Embryonic facial prominence (tissue), 1 donor: ENCODE data around the gene NAV1.
"Not testable (repeated sequence)": the region's sequence is repeated elsewhere in the genome, so short reads cannot be mapped to it uniquely, and the experiment has no call there.

Experiments used
- DNase-seq: peaks from one replicate; pipeline ENCODE4 v3.0.0-alpha.2; 2016; ENCODE audit errors: extremely low spot score

NAV1 gene

DNA sequence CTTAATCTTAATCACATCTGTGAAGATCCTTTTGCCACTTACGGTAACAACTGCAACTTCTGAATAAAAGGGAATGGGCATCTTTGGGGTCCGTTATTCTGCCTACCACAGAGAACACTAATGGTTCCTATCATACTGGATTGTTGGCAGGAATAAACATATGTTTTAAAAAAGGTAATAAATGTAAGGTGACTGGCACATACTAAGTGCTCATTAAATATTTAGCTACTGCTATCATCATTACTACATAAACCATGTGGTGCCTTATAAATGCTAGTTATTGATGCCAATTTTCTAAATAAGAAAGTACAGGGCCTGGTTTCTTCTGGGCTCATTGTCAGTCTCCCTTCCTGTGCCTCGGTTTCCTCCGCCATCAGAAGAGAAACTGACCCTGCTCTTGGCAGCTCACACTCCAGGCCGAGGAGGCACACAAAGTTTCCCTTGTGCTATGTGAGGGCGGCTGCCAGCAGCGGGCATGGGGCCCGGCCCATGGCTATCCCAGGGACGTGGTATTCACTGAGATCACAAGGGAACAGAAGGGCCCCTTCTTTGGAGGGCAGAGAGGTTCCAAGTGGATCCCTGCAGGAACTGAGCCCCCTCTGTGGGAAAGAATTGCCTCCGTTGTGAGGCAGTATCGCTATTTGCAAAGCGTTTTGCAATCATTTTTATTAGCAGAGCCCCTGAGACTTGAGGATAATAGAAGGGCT lies 26.2 kb downstream of the NAV1 start:
- no peak for DNase-seq

DNA sequence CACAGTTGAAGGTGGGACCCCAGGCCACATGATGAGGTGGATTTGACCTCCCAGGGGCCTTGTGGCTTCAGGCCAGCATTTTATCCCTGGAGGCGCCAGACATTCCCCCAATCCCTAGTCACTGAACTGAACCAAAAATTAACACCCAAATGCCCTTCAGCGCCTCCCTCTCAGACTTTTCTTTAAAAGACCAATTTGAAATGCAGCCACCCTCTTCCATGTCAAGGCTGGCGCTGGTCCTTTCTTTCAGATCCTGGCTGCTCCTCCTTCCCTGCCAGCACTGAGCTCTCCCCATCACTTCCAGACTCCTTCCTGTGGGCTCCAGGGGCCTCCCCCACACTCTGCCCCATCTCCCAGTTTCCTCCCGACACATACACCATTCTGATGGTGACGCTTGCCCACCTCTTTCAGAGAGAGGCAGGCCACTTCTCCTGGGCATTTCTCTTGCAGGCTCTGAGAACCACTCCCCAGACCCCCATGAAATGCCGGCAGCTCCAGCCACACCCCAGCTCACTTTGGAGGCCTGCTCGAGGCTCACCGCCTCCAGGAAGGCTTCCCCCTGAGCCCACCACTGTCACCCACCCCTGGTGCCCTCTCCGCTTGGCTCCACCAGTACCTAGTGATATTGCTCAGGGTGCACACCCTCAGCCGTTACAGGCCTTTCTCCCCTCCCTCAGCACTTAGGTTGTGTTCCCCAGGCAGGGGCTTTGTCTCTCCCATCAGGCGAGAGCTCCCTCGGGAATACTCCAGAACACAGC lies 27.0 kb downstream of the NAV1 start:
- DNase-seq: no peak

DNA sequence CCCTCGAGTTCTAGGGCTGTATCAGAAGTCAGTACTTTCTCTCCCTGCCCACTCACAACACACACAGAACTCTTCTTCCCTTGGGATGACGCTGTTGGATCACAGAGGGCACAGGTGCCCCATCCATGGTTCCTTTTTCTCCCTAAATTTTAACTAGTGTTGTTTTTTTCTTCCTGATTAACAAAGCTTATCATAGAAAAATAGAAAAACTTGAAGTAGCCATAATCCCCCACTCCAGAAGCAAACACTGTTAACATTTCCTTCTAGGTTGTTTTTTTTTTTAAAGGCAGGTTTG lies 27.5 kb downstream of the NAV1 start:
- DNase-seq: no peak

DNA sequence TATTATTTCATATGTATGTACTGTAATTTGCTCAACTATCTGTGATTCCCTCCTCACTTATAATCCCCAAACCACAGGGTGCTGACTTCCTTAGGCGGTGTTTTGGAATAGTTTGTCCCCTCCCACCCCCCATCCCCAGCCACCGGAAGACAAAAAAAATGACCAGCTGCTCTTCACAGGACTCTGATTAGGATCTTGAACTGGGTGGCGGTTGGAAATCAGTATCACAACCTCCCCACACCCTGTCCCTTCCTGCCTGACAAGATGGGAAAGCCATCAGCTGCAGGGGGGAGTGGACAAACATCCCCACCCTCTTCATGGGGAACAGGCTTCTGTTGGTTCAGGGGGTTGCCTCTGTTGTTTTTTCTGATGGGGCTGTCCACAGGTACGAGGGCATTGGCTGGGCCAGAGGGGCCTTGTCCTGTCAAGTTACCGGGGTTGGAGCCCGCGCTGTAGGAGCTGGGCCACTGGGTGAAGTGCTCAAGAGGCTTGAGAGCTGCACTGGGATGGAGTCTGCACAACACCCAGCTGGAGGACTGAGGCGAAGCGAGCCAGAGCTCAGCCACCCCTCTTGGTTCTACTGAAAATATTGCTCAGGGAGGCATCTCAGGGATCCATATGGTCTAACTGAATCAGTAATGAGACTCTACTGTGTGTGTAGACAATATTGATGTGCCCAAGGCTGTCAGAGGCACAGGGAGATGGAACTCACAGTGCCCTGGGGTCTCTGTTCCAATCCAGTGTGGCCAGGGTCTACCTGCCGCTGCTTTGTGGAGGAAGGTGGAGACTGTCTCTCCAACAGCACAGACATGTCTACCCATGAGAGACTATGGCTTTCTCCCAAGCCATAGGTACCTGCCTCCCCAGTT lies 28.2 kb downstream of the NAV1 start:
- no peak for DNase-seq

DNA sequence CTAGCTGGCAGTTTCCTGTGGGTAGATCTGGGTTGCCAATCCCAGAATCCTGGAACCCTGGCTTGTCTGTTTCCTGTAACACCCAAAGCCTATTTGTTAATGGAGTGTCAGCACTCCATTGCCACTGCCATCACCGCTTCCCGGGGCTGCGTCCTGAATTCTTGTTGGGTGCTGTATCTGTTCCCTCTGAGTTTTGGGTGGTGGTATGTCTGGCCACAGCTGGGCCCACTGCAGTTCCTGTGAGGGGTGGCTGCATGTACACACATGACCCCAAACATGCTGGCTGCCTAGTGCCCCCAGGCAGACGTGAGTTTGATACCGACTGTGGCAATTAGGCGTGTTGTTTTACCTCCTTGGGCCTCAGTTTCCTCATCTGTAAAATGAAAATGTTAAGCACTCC lies 29.3 kb downstream of the NAV1 start:
- no peak for DNase-seq

DNA sequence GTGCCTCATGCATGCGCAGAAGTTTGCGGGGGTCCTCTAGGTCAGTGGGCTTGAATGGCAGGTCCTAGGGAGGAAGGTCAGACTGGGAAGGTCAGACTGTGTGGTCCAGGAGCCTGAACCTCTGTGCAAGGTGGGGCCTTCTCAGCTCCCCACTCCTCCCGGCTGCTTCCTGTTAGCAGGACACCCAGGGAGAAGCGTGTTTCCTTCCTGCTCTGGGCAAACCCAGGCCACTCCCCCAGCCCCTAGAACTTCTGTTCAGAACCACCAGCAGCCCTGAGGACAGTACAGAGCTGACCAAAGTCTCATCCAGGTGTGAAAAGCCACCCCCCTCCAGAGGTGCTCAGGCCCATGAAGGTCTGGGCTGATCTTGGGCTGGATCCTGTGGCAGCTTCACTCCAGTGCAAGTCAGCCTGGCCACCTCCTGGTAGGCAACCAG lies 29.9 kb downstream of the NAV1 start:
- DNase-seq: no peak

DNA sequence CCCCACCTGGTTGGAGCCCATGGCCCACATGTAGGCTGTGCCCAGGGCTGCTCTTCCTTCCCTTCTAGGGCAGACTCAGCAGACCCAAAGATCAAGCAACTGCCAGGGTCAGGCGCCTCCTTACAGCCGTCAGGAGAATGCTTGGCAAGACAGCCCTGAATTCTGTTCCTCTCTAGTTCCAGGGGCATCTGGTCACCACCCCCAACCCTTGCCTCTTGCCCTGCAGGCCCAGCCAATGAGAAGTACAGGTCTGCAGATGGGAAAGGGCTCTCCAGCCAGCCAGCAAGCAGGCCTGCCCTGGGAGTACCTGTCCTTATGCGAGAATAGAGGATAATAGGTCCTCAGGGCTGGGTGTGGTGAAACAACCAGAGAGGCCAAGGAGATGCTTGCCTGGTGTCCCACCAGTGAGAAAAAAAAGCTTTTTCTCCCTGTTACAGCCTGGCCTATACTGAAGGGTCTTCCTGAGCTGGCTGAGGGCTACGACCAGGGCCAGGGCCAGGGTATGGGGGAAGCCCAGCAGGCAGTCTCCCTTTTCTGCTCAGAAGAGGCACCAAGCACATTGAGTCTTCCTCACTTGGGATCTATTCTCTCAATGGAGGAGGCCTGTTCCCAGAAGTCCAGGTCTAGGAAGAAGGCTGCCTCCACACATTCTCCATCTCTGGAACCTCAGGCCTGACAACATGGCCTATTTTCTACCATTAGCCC lies 31.4 kb downstream of the NAV1 start:
- DNase-seq: no peak

DNA sequence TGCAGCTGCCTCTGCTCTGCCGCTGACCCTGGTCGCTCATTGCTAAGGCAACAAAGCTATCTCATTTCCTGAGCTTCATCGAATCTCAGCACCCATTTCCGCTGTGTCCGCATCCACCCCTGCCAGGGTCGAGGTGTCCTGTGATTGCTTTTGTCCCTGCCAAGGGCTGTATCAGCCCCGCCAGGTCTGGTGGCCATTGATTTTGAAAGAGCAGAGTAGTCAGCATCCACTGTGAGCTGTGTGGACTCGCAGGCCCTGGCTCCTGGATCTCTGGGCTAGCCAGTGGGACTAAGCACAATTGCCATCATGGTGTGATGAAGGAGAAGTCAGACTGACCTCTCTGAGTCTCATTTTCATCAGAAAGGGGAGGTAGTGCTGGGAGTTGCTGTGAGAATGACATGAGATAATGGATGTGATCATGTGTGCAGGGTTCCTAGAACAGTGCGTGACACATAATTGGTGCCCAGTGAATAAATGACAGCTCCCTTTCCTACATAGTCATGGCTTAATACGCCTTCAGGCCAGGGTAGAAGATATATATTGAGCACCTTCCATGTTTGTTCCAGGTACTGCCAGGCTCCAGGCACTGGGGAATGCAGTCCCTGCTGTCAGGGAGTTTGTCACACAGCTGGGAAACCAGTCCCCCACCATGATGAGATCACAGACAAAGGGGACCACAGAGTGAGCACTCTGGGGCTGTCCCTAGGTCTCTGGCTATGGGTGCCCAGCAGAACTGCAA lies 32.1 kb downstream of the NAV1 start:
- DNase-seq: no peak

DNA sequence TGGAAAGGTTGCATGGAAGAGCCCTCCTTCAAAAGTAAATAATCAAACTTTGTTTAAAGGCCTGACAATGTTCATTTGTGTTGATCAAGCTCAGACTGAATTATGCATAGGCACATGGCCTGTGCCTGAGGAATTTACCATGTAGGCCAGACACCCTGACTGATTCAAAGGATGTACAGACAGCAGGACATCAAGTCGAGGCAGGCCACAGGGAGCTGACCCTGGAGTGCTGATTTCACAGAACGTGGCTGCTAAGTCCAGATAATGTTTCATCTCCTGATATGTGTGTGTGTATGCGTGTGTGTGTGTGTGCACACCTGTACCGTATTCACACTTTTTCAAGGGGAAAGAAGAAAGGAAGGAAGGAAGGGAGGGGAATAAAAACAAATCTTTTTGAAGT lies 34.1 kb downstream of the NAV1 start:
- no peak for DNase-seq

DNA sequence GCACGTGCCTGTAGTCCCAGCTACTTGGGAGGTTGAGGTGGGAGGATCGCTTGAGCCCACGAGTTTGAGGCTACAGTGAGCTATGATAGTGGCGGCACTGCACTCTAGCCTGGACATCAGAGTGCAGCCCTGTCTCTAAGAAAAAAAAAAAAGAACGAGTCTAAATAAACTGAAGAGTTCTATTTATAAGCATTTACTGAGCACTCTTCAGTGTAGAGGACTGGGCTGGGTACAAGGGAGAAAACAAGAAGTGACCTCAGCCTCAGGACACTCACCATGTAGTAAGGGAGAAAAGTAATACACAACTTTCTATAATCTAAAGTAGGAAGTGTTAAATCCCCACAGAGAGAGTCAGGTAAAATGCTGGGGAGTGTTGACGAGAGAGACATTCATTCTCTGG lies 35.0 kb downstream of the NAV1 start:
- DNase-seq: no peak

DNA sequence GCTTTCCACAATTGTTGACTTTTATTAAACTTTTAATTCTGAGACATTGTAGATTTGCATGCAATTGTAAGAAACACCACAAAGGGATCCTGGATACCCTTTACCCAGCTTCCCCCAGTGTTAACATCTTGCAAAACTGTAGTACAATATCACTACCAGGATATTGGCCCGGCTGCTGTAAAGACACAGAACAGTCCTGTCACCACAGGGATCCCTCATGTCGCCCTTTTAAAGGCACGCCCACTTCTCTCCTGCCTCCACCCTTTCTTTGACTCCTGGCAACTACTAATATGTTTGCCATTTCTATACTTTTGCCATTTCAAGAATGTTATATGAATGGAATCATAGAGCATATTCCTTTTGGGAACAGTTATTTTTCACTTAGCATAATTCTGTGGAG lies 37.0 kb downstream of the NAV1 start:
- no peak for DNase-seq

DNA sequence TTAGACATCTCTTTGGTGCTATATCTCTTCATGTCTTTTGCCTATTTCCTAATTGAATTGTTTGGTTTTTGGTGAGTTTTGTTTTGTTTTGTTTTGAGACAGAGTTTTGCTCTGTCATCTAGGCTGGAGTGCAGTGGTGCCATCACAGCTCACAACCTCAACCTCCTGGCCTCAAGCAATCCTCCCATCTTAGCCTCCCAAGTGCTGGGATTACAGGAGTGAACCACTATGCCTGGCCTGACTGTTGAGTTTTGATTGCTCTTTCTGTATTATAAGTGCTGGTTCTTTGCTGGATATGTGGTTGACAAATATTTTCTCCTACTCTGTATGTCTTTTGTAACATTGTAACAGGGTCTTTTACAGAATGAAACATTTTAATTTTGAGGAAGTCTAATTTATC lies 38.0 kb downstream of the NAV1 start:
- DNase-seq: no peak

DNA sequence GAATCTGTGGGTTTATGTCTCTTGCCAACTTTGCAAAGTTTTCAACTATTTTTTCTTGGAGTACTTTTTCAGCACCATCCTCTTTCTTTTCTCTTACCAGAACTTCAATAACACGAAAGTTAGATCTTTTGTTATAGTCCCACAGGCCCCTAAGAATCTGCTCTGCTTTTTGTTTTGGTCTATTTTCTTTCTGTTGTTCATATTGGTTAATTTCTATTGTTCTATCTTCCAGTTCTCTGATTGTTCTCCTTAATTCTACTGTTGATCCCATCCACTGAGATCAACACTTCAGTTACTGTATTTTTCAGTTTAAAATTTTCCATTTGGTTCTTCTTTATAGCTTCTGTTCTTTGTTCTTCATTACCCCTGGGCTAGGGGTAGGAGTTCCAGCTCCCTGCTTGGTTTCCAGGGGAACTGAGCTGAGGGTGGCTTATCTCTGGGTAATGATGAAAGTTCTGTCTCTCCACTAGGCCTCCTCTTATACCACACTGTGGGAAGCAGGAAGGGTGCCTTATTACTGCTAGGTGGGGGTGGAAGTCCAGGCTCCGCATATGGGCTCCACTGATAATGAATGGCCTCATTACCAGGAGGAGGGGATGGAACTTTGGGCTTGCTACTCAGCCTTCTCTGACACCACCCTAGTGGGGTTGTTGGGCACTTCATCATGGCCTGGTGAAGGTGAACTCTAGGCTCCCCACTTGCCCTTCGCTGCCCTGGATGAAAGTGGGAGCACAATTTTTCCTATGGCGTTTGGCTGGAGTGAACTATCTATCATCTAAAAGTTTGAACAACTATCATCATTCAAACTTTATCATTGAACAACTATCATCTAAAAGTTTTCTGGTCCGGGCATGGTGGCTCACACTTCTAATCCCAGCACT lies 39.3 kb downstream of the NAV1 start:
- DNase-seq: no peak

DNA sequence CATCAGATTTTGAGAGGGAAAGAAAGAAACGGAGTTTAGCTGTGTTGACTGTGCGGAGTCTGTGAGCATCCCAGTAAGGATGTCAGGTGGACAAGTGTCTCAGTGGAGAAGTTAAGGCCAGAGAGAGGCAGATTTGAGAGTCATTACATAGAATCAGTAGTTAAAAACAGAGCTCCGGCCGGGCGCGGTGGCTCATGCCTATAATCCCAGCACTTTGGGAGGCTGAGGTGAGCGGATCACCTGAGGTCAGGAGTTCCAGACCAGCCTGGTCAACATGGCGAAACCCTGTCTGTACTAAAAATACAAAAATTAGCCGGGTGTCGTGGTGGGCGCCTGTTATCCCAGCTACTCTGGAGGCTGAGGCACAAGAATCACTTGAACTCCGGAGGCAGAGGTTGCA lies 42.4 kb downstream of the NAV1 start:
- not testable (repeated sequence) for DNase-seq

DNA sequence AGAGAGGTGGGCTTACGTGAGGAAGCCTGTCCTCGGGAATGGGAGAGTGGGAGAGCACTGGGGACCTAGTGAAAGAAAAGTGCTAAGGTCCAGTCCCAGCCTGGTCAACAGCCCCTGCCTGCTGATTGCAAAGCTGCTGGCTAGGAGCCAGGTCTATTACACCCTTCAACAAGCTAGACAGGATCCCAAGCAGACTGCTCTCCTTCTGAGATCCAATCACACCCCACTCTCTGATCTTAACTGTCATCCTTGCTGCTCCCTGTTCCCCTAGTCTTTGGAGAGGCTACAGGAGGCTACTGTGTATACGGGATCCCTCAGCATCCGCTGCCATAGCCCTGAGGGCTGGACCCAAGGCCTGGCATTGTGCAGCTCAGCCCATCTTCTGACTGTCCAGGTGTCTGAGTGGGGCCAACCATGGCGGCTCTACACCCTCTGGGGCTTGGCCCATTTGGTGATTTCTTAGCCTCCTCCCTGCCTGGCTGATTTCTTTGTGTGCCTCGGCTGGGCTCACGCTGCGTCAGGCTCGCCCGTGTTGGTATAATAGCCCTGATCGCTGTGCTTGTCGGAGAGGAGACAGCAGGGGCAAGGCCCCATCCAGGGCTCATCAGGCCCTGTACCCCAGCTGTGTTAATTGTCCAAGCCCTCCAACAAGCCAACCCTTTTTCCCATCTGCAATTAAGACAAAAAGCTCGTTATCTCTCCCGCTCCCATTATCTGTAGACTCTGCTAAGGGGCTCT lies 43.9 kb downstream of the NAV1 start:
- no peak for DNase-seq

DNA sequence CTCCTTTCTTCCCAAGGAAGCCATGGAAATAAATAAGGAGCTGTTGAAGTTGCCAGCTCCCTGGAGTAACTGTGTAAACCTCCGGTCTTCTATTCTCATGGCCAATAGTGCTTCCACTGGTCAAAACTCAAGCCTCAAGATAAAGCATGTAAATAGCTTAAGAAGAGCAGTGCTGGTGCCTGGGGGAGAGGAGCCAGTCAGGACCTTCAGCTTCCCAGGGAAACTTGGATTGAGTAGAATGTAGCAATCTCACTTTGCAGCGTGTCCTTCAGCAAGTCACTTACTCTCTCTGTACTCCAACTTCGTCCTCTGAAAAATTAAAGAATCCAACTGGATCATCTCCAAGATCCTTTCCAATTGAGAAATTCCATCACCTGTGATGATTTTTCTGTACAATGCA lies 44.7 kb downstream of the NAV1 start:
- no peak for DNase-seq

DNA sequence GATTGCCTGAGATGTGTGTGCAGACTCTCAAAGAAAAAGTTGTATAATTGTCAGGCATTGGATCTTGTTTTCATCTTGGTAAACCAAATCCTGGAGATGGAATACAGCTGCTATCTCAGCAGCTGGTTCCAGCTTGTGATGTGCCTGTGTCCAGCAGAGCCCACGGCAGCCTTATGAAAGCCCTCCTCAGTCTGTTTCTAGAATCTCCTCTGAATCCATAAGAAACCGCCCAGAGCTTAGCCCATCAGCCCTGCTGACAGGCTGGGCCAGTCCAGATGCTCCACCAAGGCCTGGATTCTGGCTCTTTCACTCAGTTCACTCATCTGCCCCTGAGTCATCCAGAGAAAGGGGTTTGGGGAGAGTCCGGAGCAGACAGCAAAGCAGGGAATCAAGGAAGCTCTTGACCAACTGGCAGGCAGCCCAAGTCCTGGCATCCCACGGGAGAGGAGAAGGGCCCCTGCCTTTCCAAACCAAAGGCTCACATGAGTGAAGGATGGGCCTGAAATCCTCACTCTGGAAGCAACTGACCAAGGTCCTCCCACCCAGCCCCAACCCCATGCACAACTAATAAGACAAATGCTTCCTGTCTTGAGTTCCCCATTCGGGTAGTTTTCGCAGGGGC lies 45.7 kb downstream of the NAV1 start:
- DNase-seq: no peak

DNA sequence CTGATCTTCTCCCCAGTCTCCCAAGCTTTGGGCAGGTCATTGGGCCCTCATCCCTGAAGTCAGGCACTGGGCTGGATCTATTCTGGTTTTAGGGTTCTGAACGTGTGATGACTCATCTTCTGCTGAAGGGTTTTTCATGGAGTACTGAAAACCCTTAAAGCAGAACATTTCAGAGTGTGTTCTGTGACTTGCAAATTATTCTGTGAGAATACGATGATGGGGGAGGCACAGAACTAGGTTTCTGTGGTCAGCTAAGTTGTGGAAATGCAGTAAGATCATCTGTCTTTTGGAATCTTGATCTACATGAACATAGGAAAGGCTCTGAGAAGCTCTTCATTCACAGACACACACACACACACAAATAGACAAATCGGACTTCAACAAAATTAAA lies 46.2 kb downstream of the NAV1 start:
- DNase-seq: no peak

DNA sequence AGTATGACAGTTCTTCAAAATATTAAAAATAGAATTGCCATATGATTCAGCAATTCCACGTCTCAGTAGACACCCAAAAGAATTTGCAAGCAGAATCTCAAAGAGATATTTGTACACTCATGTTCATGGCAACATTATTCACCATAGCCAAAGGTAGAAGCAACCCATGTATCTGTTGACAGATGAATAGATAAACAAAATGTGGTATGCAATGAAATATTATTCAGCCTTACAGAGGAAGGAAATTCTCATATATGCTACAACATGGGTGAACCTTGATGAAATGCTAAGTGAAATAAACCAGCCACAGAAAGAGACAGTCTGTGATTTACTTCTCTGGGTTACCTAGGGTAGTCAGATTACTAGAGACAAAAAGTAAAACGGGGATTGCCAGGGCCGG lies 47.0 kb downstream of the NAV1 start:
- no peak for DNase-seq
